Activated CD8-positive, alpha-beta memory T cell treated with anti-CD3 and anti-CD28 coated beads, Interleukin-2, amount 50 U/mL, for 4 hours (primary cell): ENCODE data around the gene RPS27A.
"Not testable (repeated sequence)": the region's sequence is repeated elsewhere in the genome, so short reads cannot be mapped to it uniquely, and the experiment has no call there.

ENCODE experiments used
- DNase-seq: peaks from one replicate; pipeline ENCODE4 v3.0.0-alpha.2; 2020

RPS27A gene

GRCh38 chr2:55239656-55240222 lies 7.3 kb downstream of the RPS27A start:
- no peak for DNase-seq

GRCh38 chr2:55241582-55241981 lies 9.1 kb downstream of the RPS27A start:
- not testable (repeated sequence) for DNase-seq

DNA sequence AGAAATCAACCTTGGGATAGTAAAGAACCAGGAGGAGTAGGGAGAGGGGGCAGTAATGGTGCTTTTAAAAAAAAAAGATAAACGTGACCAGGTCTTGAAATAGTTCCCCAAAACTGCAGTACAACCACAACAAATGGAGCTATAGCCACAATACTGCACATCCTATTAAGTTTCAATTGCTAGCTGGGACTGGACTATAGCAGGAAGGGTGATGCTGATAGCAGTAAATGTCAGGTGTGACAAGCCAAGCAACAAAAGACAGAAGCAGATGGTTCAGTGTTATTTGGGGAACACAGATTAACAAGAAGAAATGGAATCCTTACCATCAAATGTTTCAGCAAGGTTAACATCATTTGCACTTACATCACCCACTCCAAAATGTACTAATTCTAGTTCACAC lies 10.1 kb downstream of the RPS27A start:
- no peak for DNase-seq

DNA sequence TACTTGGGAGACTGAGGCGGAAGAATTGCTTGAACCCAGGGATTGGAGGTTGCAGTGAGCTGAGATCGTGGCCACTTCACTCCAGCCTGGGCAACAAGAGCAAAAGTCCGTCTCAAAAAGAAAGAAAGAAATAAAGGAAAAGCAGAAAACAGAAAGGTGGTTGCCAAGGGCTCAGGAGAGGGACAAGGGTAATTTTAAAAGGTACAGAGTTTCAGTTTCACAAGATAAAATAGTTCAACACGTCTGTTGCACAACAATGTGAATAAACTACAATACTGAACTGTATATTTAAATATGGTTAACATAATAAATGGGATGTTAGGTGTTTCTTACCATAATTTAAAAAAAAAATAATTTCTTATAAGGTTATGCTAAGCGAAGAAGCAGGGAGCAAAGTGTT lies 12.9 kb downstream of the RPS27A start:
- no peak for DNase-seq

DNA sequence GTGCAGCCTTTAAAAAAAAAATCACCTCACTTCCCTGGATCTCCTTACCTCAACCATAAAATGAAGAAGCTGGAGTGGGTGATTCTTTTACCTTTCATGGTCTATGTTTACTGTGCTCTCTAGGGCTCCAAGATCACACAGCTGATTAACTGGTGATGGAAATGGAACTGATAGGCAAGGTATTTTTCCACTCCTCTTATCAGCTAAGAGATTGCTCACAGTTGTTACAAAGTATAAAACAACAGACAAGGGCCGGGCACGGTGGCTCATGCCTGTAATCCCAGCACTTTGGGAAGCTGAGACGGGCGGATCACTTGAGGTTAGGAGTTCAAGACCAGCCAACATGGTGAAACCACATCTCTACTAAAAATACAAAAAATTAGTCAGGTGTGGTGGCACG lies 14.5 kb downstream of the RPS27A start:
- DNase-seq = no peak

GRCh38 chr2:55252832-55253231 lies 20.3 kb downstream of the RPS27A start:
- no peak for DNase-seq

DNA sequence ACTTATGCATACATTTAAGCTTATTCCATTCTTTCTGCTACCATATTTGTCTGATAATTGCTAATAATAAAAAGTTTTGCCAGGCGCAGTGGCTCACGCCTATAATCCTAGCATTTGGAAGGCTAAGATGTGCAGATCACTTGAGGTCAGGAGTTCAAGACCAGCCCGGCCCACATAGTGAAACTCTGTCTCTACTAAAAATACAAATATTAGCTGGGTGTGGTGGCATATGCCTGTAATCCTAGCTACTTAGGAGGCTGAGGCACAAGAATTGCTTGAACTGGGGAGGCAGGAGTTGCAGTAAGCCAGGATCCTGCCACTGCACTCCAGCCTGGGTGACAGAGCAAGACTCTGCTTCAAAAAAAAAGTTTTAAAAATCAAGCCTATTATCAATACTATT lies 27.1 kb downstream of the RPS27A start:
- not testable (repeated sequence) for DNase-seq

DNA sequence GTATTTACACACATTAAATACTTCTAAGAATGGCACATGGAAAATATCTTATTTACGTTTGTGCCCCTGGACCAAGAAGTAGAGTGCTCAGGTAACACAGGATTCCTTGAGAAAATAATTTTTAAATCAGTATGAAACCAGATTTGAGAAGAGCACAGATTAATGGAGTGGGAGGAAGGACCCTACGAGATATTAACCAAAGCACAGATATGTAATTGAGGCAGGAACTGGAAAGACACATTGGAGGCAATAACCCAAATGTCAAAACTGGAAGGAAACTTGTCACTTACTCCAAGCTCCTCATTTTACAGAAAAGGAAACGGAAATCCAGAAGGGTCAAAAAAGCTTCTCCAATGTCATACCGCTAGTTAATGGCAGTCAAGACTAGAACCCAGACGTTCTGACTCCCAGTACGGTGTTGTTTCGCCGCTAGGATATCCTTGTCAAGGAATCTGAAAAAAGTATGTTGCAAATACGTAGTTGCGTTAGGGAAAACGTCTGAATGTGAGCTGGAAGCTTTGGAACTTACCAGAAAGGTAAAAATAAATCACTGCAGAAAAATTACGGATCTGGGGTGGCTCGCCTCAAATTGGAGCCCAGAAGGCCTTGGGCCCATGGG lies 35.9 kb downstream of the RPS27A start:
- no peak for DNase-seq

- peak; percentile 86 for DNase-seq
These were observed 36.6 kb downstream of the RPS27A start, which contains the start of gene MTIF2 for GRCh38 chr2:55268907-55269644. TSS of gene MTIF2 (minus strand) at chr2:55269231. CDS start at chr2:55263858, 5,373 bp downstream.

- DNase-seq = no peak
These were observed 37.1 kb downstream of the RPS27A start for GRCh38 chr2:55269645-55269990.

DNA sequence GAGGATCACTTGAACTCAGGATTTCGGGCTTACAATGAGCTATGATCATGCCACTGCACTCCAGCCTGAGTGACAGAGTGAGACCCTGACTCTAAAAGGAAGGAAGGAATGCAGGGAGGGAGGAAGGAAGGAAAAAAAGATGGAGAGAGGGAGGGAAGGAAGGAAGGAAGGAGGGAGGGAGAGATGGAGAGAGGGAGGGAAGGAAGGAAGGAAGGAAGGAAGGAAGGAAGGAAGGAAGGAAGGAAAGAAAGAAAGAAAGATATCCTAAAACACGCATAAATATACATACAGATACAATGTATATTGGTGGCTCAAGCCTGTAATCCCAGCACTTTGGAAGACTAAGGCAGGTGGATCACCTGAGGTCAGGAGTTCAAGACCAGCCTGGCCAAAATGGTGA lies 41.9 kb downstream of the RPS27A start:
- DNase-seq = not testable (repeated sequence)

DNA sequence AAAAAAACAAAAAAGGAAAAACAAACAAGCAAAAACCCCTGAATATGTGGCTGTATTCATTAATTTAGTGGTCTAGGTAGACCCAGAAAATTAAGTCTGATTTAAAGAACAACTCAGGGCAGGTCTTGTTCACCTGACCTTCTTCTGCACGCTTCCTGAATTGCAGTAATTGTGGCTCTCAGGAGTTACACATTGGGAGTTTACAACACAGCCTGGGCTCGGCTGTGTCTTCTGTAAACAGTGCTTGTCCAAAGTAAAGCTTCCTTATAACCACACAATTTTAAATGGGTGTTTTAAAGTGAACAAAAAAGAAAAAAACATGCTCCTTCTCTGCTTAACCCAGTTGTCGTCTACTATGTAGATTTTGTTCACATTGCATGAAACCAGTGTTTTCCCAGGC lies 44.8 kb downstream of the RPS27A start:
- no peak for DNase-seq

- not testable (repeated sequence) for DNase-seq
These were observed 46.8 kb downstream of the RPS27A start for GRCh38 chr2:55279214-55279835.

DNA sequence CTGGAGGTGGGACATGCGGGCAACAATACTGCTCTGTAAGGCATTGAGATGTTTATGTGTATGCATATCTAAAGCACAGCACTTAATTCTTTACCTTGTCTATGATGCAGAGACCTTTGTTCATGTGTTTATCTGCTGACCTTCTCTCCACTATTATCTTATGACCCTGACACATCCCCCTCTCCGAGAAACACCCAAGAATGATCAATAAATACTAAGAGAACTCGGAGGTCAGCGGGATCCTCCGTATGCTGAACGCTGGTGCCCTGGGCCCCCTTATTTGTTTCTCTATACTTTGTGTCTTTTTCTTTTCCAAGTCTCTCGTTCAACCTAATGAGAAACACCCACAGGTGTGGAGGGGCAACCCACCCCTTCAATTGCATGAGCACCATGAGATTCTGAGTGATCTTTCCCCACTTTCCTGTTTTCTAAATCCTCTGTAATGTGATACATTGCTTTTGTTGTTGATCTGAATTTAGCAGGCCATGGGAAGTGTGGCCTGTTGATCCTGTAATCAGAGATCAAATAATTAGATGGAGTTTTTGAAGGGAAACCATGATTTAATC lies 47.5 kb downstream of the RPS27A start:
- not testable (repeated sequence) for DNase-seq

GRCh38 chr2:55280851-55281546 lies 48.5 kb downstream of the RPS27A start:
- not testable (repeated sequence) for DNase-seq

DNA sequence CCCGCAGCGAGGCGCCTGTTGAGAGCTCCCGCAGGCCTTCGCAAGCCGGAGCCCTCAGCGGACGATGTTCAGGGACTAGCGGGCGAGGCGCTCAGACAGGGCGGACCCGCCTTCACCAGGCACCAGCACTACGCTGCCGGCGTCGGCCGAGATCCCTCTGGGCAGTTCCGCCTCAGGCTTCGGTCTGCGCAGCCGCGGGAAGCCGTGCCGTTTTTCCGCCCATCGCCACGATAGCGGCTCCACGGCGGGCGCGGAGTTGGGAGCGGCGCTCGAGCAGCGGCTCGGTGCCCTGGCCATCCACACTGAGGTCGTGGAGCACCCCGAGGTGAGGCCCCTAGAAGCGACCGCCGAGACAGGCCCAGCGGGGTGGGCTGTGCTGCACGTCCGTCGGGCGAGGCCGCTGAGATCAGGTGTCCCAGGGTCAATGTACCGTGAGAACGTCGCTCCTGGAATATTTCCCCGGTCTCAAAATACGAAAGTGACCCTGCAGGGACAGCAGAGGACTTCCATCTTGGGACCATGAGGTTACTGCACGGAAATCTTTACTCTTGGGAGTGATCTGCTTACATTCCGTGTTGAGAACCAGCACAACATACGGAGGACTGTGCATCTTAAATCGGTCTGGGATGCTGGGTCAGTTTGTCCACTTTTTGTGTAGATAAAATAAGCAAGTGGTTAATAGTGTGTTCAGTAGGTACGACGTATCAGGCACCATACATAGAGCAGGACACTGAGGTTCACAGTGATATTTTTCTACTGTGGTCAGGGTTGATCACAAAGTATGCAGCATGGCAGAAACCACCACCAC lies 49.8 kb downstream of the RPS27A start:
- DNase-seq = peak; percentile 85

- no peak for DNase-seq
These were observed 50.6 kb downstream of the RPS27A start for GRCh38 chr2:55283083-55283482.
